Endothelial cell (in vitro differentiated cells): ENCODE data around the gene CRIP2. TPM values are rescaled to one million over a fixed set of nuclear protein-coding genes. Genes with fewer than 3 reads are reported as not detected.
A peak's percentile ranks its signal among the peaks of the same experiment; 100 is the strongest.

Experiments used
- DNase-seq: peaks from one replicate; pipeline ENCODE4 v3.0.0; 2021; ENCODE audit warnings: low spot score
- H3K27ac Mint-ChIP-seq: one replicate; pipeline ENCODE4 v1.8.0; 2021; ENCODE audit warnings: mixed read lengths, inconsistent platforms; ENCODE audit not compliant: unreplicated experiment
- H3K27me3 Mint-ChIP-seq: one replicate; pipeline ENCODE4 v1.8.0; 2021; ENCODE audit warnings: mild to moderate bottlenecking, moderate library complexity, mixed read lengths, inconsistent platforms; ENCODE audit not compliant: unreplicated experiment
- H3K36me3 Mint-ChIP-seq: one replicate; pipeline ENCODE4 v1.8.0; 2021; ENCODE audit warnings: mild to moderate bottlenecking, low read depth, mixed read lengths, inconsistent platforms; ENCODE audit not compliant: unreplicated experiment
- H3K4me1 Mint-ChIP-seq: one replicate; pipeline ENCODE4 v1.8.0; 2021; ENCODE audit warnings: mild to moderate bottlenecking, mixed read lengths, inconsistent platforms; ENCODE audit not compliant: unreplicated experiment
- H3K4me3 Mint-ChIP-seq: one replicate; pipeline ENCODE4 v1.8.0; 2021; ENCODE audit warnings: mild to moderate bottlenecking, mixed read lengths, inconsistent platforms; ENCODE audit not compliant: unreplicated experiment
- H3K9me3 Mint-ChIP-seq: one replicate; pipeline ENCODE4 v1.8.0; 2021; ENCODE audit warnings: mixed read lengths, inconsistent platforms; ENCODE audit not compliant: unreplicated experiment
- CTCF ChIP-seq: fragments of 200-600 bp; sonication (generic); IDR thresholded peaks from one replicate; pipeline ENCODE4 v1.5.0; 2021; ENCODE audit warnings: antibody characterized with exemption; ENCODE audit not compliant: unreplicated experiment
- total RNA-seq: library from RNA; stranded (reverse); fragmentation: NEBNext Ultra II Directional; extraction: Animal tissue kit (Norgen Biotek cat#: 25700); gene quantifications from one replicate; pipeline ENCODE4 v1.2.1, GENCODE V29; 2021; ENCODE audit not compliant: unreplicated experiment

Gene CRIP2
- total RNA-seq, 1 donor from 2014 or later = 67.4 TPM

GRCh38 chr14:105528586-105529318 is 54.1 kb downstream of the CRIP2 start:
- H3K4me1 Mint-ChIP-seq = no peaks in the 10 kb centered on the region
- DNase-seq = no peak
- peaks cover 20% of the 10 kb centered on the region for H3K27me3 Mint-ChIP-seq
- no peaks in the 10 kb centered on the region for H3K36me3 Mint-ChIP-seq
- no peak overlapping the region for H3K4me3 Mint-ChIP-seq
- no peak overlapping the region for H3K27ac Mint-ChIP-seq
- H3K9me3 Mint-ChIP-seq = no peaks in the 10 kb centered on the region
- peak; percentile 18 for TF ChIP-seq CTCF

- H3K36me3 Mint-ChIP-seq = no peaks in the 10 kb centered on the region
- H3K4me3 Mint-ChIP-seq = no peak overlapping the region
- H3K9me3 Mint-ChIP-seq = no peaks in the 10 kb centered on the region
- DNase-seq = no peak
- H3K27ac Mint-ChIP-seq = no peak overlapping the region
- H3K27me3 Mint-ChIP-seq = peaks cover 23% of the 10 kb centered on the region
- TF ChIP-seq CTCF = no peak
- no peaks in the 10 kb centered on the region for H3K4me1 Mint-ChIP-seq
Observed at GRCh38 chr14:105529319-105529568, 54.6 kb downstream of the CRIP2 start.

Other genes with a start within 250 kb of the CRIP2 start
- gene BTBD6, start 226.3 kb upstream of the CRIP2 start, total RNA-seq = 45.1 TPM
- 40.9 TPM for gene BRF1, start 173.8 kb upstream of the CRIP2 start, total RNA-seq
- gene PACS2, start 160.1 kb upstream of the CRIP2 start, total RNA-seq = 113 TPM
- gene TEX22, start 76.3 kb upstream of the CRIP2 start, total RNA-seq = 1.1 TPM
- 150 TPM for gene MTA1, start 55.0 kb upstream of the CRIP2 start, total RNA-seq
- 2.5 TPM for gene CRIP1, start 12.1 kb downstream of the CRIP2 start, total RNA-seq
- gene TEDC1, start 16.4 kb downstream of the CRIP2 start, total RNA-seq = 11.5 TPM
- gene TMEM121, start 51.8 kb downstream of the CRIP2 start, total RNA-seq = 1.6 TPM